Astrocyte of the cerebellum (primary cell): Measurements from ENCODE around the gene LARGE2.

ENCODE experiments used
- DNase-seq: peaks from one replicate; pipeline ENCODE4 v3.0.0-alpha.2; 2011; ENCODE audit warnings: low read depth
- H3K4me3 ChIP-seq: 2 replicates; pipeline ENCODE4 v1.5.1; 2011; ENCODE audit warnings: mild to moderate bottlenecking, low read depth, low read length, moderate library complexity
- CTCF ChIP-seq: IDR thresholded peaks from 2 replicates; pipeline ENCODE4 v1.5.1; 2012; ENCODE audit warnings: low read length, low read depth, moderate library complexity, mild to moderate bottlenecking; ENCODE audit errors: missing control alignments
- in situ Hi-C: cut with HindIII; loops from 2 replicates; pipeline ENCODE4 v1.10.0; 2017; ENCODE audit warnings: low sequenced_read_pairs

The LARGE2 gene

GRCh38 chr11:45881708-45882368 is 40.6 kb upstream of the LARGE2 start:
- no peak for DNase-seq
- no peak overlapping the region for H3K4me3 ChIP-seq
- TF ChIP-seq CTCF = no peak
- in situ Hi-C loops = no loop called here

GRCh38 chr11:45884596-45885185 is 37.8 kb upstream of the LARGE2 start:
- no peak for TF ChIP-seq CTCF
- DNase-seq = no peak
- in situ Hi-C loops = no loop called here
- H3K4me3 ChIP-seq = no peak overlapping the region

GRCh38 chr11:45885274-45885920 is 37.1 kb upstream of the LARGE2 start, which contains the start of gene MAPK8IP1:
Gene MAPK8IP1 (plus strand): TSS chr11:45885651. CDS start chr11:45885821, 170 bp downstream.
- in situ Hi-C loops = no loop called here
- DNase-seq = no peak
- no peak for TF ChIP-seq CTCF
- H3K4me3 ChIP-seq = peak within 1 kb of the TSS; percentile 39

- no peak for TF ChIP-seq CTCF
- in situ Hi-C loops = no loop called here
- peak overlapping the region; percentile 39 for H3K4me3 ChIP-seq
Measured at GRCh38 chr11:45885921-45886721, 36.3 kb upstream of the LARGE2 start.

DNA sequence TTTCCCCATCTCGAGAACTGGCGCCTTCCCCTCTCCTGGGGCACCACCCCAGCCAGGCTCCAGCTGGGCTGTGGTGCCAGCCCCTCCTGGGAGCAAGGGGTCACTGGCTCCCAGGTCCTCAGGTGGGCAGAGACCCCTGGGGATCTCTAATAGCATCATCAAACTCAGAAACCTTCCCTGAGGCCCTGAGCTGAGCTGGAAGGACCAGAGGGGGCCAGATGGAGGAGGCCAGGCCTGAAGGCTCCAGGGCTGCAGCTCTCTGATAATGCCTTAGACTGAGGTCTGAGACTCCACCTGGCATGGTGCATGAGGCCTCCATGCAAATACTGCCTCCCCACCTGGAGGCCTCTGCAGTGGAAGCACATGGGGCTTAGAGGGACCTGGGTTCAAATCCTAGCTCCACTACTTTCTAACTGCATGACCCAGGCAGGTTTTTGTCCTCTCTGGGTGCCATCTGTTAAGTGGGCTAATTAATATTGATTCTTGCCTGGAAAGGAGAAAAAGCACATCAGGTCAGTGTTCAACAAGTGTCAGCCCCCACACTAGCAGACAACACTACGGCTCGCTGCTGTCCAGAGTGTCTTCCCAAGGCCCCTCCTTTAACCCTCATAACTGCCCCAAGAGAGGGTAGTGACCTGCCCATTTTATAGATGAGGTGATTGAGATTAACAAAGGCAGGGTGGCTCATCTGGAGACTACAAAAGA is 35.5 kb upstream of the LARGE2 start:
- no peak overlapping the region for H3K4me3 ChIP-seq
- DNase-seq = no peak
- in situ Hi-C loops = no loop called here
- no peak for TF ChIP-seq CTCF

More at GRCh38 chr11:45885921-45886721, 36.3 kb upstream of the LARGE2 start:
- DNase-seq = no peak

DNA sequence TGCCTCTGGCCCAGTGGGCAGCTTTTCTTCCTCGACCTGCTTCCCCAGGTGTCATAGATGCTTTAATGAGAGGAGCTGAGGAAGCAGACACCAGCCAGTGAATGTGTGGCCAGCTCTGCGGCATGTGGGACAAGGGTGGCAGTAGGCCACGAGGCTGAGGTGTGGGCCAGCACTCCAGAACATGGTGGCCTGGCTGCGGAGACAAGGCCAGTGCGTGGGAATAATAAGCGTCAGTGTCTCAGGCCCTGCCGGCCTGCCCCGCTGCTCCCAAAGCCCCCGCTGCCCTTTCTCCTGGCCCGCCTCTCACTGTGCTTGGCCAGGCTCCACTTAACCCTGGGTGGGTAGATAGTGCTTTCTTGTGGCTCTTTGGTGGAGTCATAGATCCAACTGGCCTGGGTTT is 34.9 kb upstream of the LARGE2 start:
- H3K4me3 ChIP-seq = no peak overlapping the region
- DNase-seq = no peak
- in situ Hi-C loops = no loop called here
- no peak for TF ChIP-seq CTCF
